Mammary epithelial cell (primary cell): Measurements from ENCODE around the gene INPP4A.

Source experiments
- EZH2 ChIP-seq: IDR thresholded peaks from 2 replicates; pipeline ENCODE4 v1.6.1; 2012; ENCODE audit warnings: low read length, inconsistent platforms, borderline replicate concordance
- TF ChIP-seq, protein P1 (sequence below), 2 donors: IDR thresholded peaks in 1 of 2; conservative IDR thresholded peaks in 1 of 2; 2 replicates each; pipeline ENCODE4 v1.5.1; 2011 to 2012; ENCODE audit warnings: inconsistent platforms in 2 of 2, low read length in 2 of 2, mild to moderate bottlenecking in 2 of 2, control low read depth in 1 of 2, low read depth in 1 of 2; ENCODE audit not compliant: insufficient read depth in 1 of 2; ENCODE audit errors: extremely low read depth in 1 of 2

DNA sequence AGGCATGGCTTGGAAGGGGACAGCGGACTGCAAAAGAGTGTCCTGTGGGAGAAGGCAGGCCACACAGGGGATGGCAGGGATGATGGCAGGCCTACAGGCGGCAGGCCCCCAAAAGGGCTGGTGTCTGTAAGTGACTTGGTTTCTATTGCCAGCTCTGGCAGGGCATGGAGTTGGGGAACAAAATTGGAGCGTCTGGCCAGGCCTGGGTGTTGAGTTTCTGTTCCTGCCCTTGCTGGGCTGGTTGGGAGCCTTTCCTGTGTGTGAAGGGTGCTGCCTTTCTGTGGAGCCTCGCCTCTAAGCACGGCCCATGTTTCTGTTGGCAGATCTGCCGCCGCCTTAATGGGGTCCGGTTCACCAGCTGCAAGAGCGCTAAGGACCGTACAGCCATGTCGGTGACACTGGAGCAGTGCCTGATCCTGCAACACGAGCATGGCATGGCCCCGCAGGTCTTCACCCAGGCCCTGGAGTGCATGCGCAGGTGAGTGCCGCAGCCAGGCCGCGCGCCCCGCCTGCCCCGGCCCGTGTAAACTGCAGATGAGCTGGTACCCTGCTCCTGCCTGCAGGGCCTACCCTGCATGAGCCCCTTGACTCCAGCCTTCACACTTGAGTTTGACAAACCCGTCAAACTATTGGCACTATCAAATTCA, 132.1 kb downstream of the INPP4A start:
- TF ChIP-seq, protein P1, sequence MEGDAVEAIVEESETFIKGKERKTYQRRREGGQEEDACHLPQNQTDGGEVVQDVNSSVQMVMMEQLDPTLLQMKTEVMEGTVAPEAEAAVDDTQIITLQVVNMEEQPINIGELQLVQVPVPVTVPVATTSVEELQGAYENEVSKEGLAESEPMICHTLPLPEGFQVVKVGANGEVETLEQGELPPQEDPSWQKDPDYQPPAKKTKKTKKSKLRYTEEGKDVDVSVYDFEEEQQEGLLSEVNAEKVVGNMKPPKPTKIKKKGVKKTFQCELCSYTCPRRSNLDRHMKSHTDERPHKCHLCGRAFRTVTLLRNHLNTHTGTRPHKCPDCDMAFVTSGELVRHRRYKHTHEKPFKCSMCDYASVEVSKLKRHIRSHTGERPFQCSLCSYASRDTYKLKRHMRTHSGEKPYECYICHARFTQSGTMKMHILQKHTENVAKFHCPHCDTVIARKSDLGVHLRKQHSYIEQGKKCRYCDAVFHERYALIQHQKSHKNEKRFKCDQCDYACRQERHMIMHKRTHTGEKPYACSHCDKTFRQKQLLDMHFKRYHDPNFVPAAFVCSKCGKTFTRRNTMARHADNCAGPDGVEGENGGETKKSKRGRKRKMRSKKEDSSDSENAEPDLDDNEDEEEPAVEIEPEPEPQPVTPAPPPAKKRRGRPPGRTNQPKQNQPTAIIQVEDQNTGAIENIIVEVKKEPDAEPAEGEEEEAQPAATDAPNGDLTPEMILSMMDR (conservative IDR thresholded peaks at IDR 0.05 in 1 of 2, IDR thresholded peaks at IDR 0.05 in 1 of 2; ENCODE audit: extremely low read depth in 1 of 2, insufficient read depth in 1 of 2, low read depth in 1 of 2, low read length in 2 of 2): no peak
- TF ChIP-seq EZH2: no peak
